OCI-LY7 (cell line): ENCODE results near the gene TTC21A. TPM values are rescaled to one million over a fixed set of nuclear protein-coding genes. Genes with fewer than 3 reads are reported as not detected.
A peak's percentile ranks its signal among the peaks of the same experiment; 100 is the strongest.

Experiments used
- BruUV-seq: library from RNA; stranded (reverse); fragments of 400-500 nt; replicated peaks from 2 replicates; lab custom pipeline; 2021; lab: Mats Ljungman, UMichigan
- CTCF ChIA-PET: fragments of 300-600 bp; sonication (Branson Sonifier 250); formaldehyde crosslinking; loops from one replicate; lab custom pipeline; 2022; ENCODE audit warnings: antibody characterized with exemption; ENCODE audit not compliant: unreplicated experiment; lab: Charles Lee
- POLR2A ChIA-PET: fragments of 300-600 bp; sonication (Branson Sonifier 250); formaldehyde crosslinking; loops from one replicate; lab custom pipeline; 2022; ENCODE audit warnings: antibody characterized with exemption; lab: Charles Lee
- DNase-seq: peaks from one replicate; pipeline ENCODE4 v3.0.0-alpha.2; 2015; ENCODE audit warnings: low spot score
- H2AFZ ChIP-seq: fragments of 200-600 bp; sonication (generic), shearing (Covaris generic); 2 replicates; pipeline ENCODE4 v1.6.1; 2014; ENCODE audit warnings: mild to moderate bottlenecking, antibody characterized with exemption, low read length, moderate library complexity
- H3K27ac ChIP-seq: fragments of 200-600 bp; sonication (generic); 2 replicates; pipeline ENCODE4 v1.5.1; 2014; ENCODE audit warnings: mixed run types, low read depth, mild to moderate bottlenecking, moderate library complexity, low read length, inconsistent platforms; ENCODE audit not compliant: poor library complexity, severe bottlenecking
- H3K36me3 ChIP-seq: fragments of 200-600 bp; sonication (generic); 2 replicates; pipeline ENCODE4 v1.6.1; 2014; ENCODE audit warnings: mild to moderate bottlenecking, antibody characterized with exemption, low read length, moderate library complexity, mixed read lengths; ENCODE audit not compliant: insufficient read depth
- H3K4me1 ChIP-seq: fragments of 200-600 bp; sonication (generic); 2 replicates; pipeline ENCODE4 v1.5.1; 2014; ENCODE audit warnings: mild to moderate bottlenecking, low read length; ENCODE audit not compliant: insufficient read depth, poor library complexity, severe bottlenecking
- H3K4me2 ChIP-seq: fragments of 200-600 bp; sonication (generic); 2 replicates; pipeline ENCODE4 v1.6.1; 2014; ENCODE audit warnings: mild to moderate bottlenecking, low read length
- H3K4me3 ChIP-seq: fragments of 200-600 bp; sonication (generic); 2 replicates; pipeline ENCODE4 v1.5.1; 2014; ENCODE audit warnings: mild to moderate bottlenecking, low read depth, low read length; ENCODE audit not compliant: poor library complexity, severe bottlenecking
- H3K79me2 ChIP-seq: fragments of 200-600 bp; sonication (generic); 2 replicates; pipeline ENCODE4 v1.6.1; 2016; ENCODE audit warnings: low read depth, mild to moderate bottlenecking, low read length, moderate library complexity, mixed read lengths; ENCODE audit not compliant: insufficient read depth
- H3K9me2 ChIP-seq: fragments of 200-600 bp; sonication (generic); 2 replicates; pipeline ENCODE4 v1.6.1; 2016; ENCODE audit warnings: mild to moderate bottlenecking, low read length, mixed read lengths; ENCODE audit not compliant: insufficient read depth
- H3K9me3 ChIP-seq: fragments of 200-600 bp; sonication (generic); 2 replicates; pipeline ENCODE4 v1.6.1; 2014; ENCODE audit warnings: mild to moderate bottlenecking, mixed run types, low read length, mixed read lengths
- H4K20me1 ChIP-seq: fragments of 200-600 bp; sonication (generic); 2 replicates; pipeline ENCODE4 v1.6.1; 2014; ENCODE audit warnings: mild to moderate bottlenecking, antibody characterized with exemption, low read length, moderate library complexity, mixed read lengths; ENCODE audit not compliant: insufficient read depth
- EZH2phosphoT487 ChIP-seq: fragments of 200-600 bp; sonication (generic); IDR thresholded peaks from 2 replicates; pipeline ENCODE4 v1.6.1; 2018; ENCODE audit warnings: low read depth, borderline replicate concordance, mild to moderate bottlenecking, mixed run types, antibody characterized with exemption, low read length, moderate library complexity, mixed read lengths
- intact Hi-C: fragments of 100-400 bp; cut with micrococcal nuclease; formaldehyde crosslinking; loops from one replicate; pipeline ENCODE4 v1.10.0; 2022; ENCODE audit not compliant: unreplicated experiment
- total RNA-seq, 2 experiments: library from RNA; depleted of rRNA in 1 of 2; stranded (reverse); fragments of >200 nt in 1 of 2; shearing (Covaris generic) in 1 of 2; gene quantifications; 2 replicates each; pipeline ENCODE4 v1.2.3, GENCODE V29; 2014 to 2022
- TF ChIP-seq, protein P1 (sequence below): fragments of 200-600 bp; sonication (generic); conservative IDR thresholded peaks from 2 replicates; pipeline ENCODE4 v1.5.1; 2014; ENCODE audit warnings: mild to moderate bottlenecking, antibody characterized with exemption, low read length, moderate library complexity, mixed read lengths

Gene TTC21A
- total RNA-seq, 2 experiments from 2014 or later = 12.8 to 27.1 TPM

DNA sequence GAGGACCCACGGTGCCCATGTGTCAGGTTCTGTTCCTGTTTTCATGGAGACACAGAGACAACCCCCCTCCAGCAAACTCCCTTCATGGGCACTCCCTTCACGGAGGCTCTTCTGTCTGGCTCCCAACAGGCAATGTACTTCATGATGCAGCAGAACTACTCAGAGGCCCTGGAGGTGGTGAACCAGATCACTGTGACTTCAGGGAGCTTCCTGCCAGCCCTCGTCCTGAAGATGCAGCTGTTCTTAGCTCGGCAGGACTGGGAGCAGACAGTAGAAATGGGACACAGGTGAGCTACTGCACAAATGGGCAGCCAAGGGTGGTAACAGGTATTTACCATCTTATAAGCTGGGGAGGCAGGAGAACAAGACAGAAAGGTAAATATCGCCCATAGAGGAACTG, 7.0 kb downstream of the TTC21A start:
- no peak for TF ChIP-seq EZH2phosphoT487
- TF ChIP-seq, protein P1, sequence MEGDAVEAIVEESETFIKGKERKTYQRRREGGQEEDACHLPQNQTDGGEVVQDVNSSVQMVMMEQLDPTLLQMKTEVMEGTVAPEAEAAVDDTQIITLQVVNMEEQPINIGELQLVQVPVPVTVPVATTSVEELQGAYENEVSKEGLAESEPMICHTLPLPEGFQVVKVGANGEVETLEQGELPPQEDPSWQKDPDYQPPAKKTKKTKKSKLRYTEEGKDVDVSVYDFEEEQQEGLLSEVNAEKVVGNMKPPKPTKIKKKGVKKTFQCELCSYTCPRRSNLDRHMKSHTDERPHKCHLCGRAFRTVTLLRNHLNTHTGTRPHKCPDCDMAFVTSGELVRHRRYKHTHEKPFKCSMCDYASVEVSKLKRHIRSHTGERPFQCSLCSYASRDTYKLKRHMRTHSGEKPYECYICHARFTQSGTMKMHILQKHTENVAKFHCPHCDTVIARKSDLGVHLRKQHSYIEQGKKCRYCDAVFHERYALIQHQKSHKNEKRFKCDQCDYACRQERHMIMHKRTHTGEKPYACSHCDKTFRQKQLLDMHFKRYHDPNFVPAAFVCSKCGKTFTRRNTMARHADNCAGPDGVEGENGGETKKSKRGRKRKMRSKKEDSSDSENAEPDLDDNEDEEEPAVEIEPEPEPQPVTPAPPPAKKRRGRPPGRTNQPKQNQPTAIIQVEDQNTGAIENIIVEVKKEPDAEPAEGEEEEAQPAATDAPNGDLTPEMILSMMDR = no peak
- DNase-seq = peak; percentile 23
- H3K9me2 ChIP-seq = no peaks in the 10 kb centered on the region
- ChIA-PET POLR2A (interaction anchor here (0.7 to 1.5 kb wide), 3 partner anchors 10 to 33 kb away, joined by 3 to 4 read pairs (median 3); no protein-coding TSS in a partner anchor), CTCF (interaction anchor here (0.7 kb wide), 1 partner anchor 14 kb away, joined by 3 read pairs; no protein-coding TSS in a partner anchor)
- peak overlapping the region; percentile 41 for H3K4me2 ChIP-seq
- no peak overlapping the region for H3K27ac ChIP-seq
- no peak overlapping the region for H3K4me3 ChIP-seq
- intact Hi-C loops = no loop called here
- H3K9me3 ChIP-seq = no peaks in the 10 kb centered on the region
- no peaks in the 10 kb centered on the region for H3K79me2 ChIP-seq
- H4K20me1 ChIP-seq = no peaks in the 10 kb centered on the region
- peaks cover 31% of the 10 kb centered on the region for H3K4me1 ChIP-seq
- peaks cover 34% of the 10 kb centered on the region for H3K36me3 ChIP-seq
- BruUV-seq = no TSS peak
- H2AFZ ChIP-seq = no peak overlapping the region

DNA sequence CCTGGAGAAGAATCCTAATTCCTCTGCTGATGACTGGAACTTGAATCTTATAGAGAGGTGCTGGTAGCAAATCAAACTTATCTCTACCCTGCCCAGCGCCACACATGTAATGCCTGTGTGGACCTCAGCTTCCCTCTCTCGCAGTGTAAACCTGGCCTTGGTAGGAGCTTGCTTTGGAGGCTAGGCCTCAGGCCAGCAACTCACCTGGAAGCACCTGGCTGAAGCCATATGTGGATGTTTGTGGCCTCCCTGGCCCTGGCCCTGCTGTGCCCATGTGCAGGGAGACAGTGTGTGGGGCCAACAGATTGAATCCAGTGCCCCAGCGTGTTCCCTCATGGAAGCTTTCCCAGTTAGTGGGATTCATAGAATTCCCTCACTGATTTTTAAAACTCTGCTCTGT, 8.4 kb downstream of the TTC21A start:
- Histone ChIP-seq H3K9me3 (no peaks in the 10 kb centered on the region), H4K20me1 (no peaks in the 10 kb centered on the region), H3K36me3 (peaks cover 34% of the 10 kb centered on the region), H2AFZ (no peak overlapping the region), H3K27ac (no peak overlapping the region), H3K9me2 (no peaks in the 10 kb centered on the region), H3K4me2 (no peak overlapping the region), H3K79me2 (no peaks in the 10 kb centered on the region), H3K4me1 (peaks cover 27% of the 10 kb centered on the region), H3K4me3 (no peak overlapping the region)
- intact Hi-C loops = no loop called here
- DNase-seq = no peak
- TF ChIP-seq EZH2phosphoT487 = no peak
- TF ChIP-seq, protein P1 = no peak
- CTCF ChIA-PET = no interaction called here
- BruUV-seq = no TSS peak
- POLR2A ChIA-PET = interaction anchor here (0.8 to 1.3 kb wide), 2 partner anchors 10 to 89 kb away, joined by 3 read pairs; no protein-coding TSS in a partner anchor

DNA sequence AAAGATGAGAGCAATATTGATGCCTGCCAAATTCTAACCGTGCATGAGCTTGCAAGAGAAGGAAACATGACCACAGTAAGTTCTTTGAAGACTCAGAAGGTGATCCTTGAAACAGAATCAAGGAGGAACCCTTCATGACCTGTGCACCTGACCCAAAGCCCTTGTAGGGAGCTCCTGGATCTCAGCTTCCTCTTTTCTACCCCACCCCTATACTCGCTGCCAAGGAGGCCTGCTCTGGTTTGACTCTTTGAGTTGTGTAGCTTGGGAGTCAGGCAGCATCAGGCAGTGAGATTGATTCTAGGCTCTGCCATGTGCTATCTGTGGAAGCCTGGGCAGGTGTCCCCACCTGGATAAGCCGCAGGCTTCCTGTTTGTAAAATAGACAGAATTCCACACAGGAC, 10.6 kb downstream of the TTC21A start:
- no peak overlapping the region for H2AFZ ChIP-seq
- no peak for TF ChIP-seq EZH2phosphoT487
- TF ChIP-seq, protein P1 = no peak
- H3K9me2 ChIP-seq = no peaks in the 10 kb centered on the region
- H3K4me2 ChIP-seq = 0 out of 2 replicates have a peak overlapping the region, but pooled peaks have one; percentile 13
- BruUV-seq = no TSS peak
- DNase-seq = peak; percentile 55
- no peaks in the 10 kb centered on the region for H4K20me1 ChIP-seq
- no peaks in the 10 kb centered on the region for H3K9me3 ChIP-seq
- no peak overlapping the region for H3K4me3 ChIP-seq
- ChIA-PET POLR2A (interaction anchor here (0.7 to 1.5 kb wide), 4 partner anchors 10 to 31 kb away, joined by 3 to 4 read pairs (median 4); partner anchors contain the start of genes GORASP1 and TTC21A), CTCF (interaction anchor here (0.6 to 1.1 kb wide), 3 partner anchors 8 to 15 kb away, joined by 4 to 6 read pairs (median 5); no protein-coding TSS in a partner anchor)
- peaks cover 30% of the 10 kb centered on the region for H3K36me3 ChIP-seq
- no peak overlapping the region for H3K27ac ChIP-seq
- intact Hi-C loops = no loop called here
- H3K4me1 ChIP-seq = peaks cover 49% of the 10 kb centered on the region
- no peaks in the 10 kb centered on the region for H3K79me2 ChIP-seq
